ENCODE results near the gene CCDC3.

DNA sequence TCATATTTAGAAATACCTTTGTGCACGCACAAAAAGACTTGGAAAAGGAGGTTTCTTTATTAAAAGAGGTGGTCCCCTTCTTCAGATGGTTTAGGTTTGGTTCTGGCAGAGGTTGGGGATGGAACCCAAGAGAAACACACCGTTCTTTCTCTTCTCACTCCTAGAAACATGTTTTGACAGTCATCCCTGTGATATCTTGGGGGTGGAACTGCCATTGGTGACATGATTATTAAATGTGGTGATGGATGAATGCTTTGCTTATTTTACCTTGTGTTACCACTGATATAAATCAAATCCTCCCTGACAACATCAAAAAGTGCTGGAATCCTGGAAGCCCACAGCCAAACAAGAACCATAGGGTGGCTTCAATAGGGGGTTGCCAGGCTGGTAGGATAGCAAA, 146.5 kb downstream of the CCDC3 start:
- TF ChIP-seq, protein P1, sequence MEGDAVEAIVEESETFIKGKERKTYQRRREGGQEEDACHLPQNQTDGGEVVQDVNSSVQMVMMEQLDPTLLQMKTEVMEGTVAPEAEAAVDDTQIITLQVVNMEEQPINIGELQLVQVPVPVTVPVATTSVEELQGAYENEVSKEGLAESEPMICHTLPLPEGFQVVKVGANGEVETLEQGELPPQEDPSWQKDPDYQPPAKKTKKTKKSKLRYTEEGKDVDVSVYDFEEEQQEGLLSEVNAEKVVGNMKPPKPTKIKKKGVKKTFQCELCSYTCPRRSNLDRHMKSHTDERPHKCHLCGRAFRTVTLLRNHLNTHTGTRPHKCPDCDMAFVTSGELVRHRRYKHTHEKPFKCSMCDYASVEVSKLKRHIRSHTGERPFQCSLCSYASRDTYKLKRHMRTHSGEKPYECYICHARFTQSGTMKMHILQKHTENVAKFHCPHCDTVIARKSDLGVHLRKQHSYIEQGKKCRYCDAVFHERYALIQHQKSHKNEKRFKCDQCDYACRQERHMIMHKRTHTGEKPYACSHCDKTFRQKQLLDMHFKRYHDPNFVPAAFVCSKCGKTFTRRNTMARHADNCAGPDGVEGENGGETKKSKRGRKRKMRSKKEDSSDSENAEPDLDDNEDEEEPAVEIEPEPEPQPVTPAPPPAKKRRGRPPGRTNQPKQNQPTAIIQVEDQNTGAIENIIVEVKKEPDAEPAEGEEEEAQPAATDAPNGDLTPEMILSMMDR (IDR thresholded peaks at IDR 0.05): no peak
- TF ChIP-seq GABPA (IDR thresholded peaks at IDR 0.05; ENCODE audit: low read depth) (no peak), JUND (IDR thresholded peaks at IDR 0.05) (no peak), RAD21 (IDR thresholded peaks at IDR 0.05; ENCODE audit: low read length) (no peak), SMC3 (IDR thresholded peaks at IDR 0.05; ENCODE audit: low read depth, low read length) (no peak), FOXM1 (IDR thresholded peaks at IDR 0.05; ENCODE audit: low read depth) (no peak), TAF1 (IDR thresholded peaks at IDR 0.05; ENCODE audit: borderline replicate concordance, low read depth, low read length) (no peak), GATA2 (CRISPR knock-in tag; IDR thresholded peaks at IDR 0.05) (no peak), MXI1 (IDR thresholded peaks at IDR 0.05; ENCODE audit: low read depth, low read length) (no peak), EP300 (IDR thresholded peaks at IDR 0.05; ENCODE audit: borderline replicate concordance in 1 of 2, low read depth in 1 of 2, low read length in 1 of 2) (no peak), YY1 (IDR thresholded peaks at IDR 0.05; ENCODE audit: low read depth) (no peak), EZH2phosphoT487 (IDR thresholded peaks at IDR 0.05; ENCODE audit: borderline replicate concordance, low read depth) (no peak)
- TF ChIP-seq, protein P2, sequence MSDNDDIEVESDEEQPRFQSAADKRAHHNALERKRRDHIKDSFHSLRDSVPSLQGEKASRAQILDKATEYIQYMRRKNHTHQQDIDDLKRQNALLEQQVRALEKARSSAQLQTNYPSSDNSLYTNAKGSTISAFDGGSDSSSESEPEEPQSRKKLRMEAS (IDR thresholded peaks at IDR 0.05; ENCODE audit: low read depth): no peak

Measured in SK-N-SH (cell line).